Ascending aorta (tissue), 2 donors: ENCODE measurements around the gene MB21D2. TPM values are rescaled to one million over a fixed set of nuclear protein-coding genes. Genes with fewer than 3 reads are reported as not detected.

Experiments used
- DNase-seq, 2 donors: peaks; one replicate each; pipeline ENCODE4 v3.0.0-alpha.2; 2019; ENCODE audit warnings: low spot score in 2 of 2
- H3K27ac ChIP-seq, 2 donors: fragments of 200-600 bp; sonication (generic); one replicate each; pipeline ENCODE4 v1.5.1; 2016 to 2017; ENCODE audit warnings: mild to moderate bottlenecking in 1 of 2
- H3K27me3 ChIP-seq: fragments of 200-600 bp; sonication (generic); one replicate; pipeline ENCODE4 v1.5.1; 2017
- H3K36me3 ChIP-seq, 2 donors: fragments of 200-600 bp; sonication (generic); one replicate each; pipeline ENCODE4 v1.5.1; 2016
- H3K4me1 ChIP-seq, 2 donors: fragments of 200-600 bp; sonication (generic); one replicate each; pipeline ENCODE4 v1.5.1; 2016 to 2017; ENCODE audit warnings: mild to moderate bottlenecking in 1 of 2
- H3K4me3 ChIP-seq, 2 donors: fragments of 200-600 bp; sonication (generic); one replicate each; pipeline ENCODE4 v1.5.1; 2016 to 2017; ENCODE audit warnings: mild to moderate bottlenecking in 1 of 2
- H3K9me3 ChIP-seq, 2 donors: fragments of 200-600 bp; sonication (generic); one replicate each; pipeline ENCODE4 v1.5.1; 2016
- intact Hi-C: fragments of 100-400 bp; cut with DNase I; formaldehyde crosslinking; loops from one replicate; pipeline ENCODE4 v1.15.1; 2023
- total RNA-seq: library from RNA; depleted of rRNA; stranded (reverse); fragments of >200 nt; gene quantifications from one replicate; pipeline ENCODE4 v1.1.0, GENCODE V29; 2016
- TF ChIP-seq, protein P1 (sequence below), 3 experiments: fragments of 200-600 bp in 2 of 3; fragments of 450-650 bp in 1 of 3; sonication (generic) in 2 of 3; IDR thresholded peaks; one replicate each; pipeline ENCODE4 v1.5.1; 2016 to 2019; ENCODE audit warnings: antibody characterized with exemption in 3 of 3, mild to moderate bottlenecking in 1 of 3, moderate library complexity in 1 of 3

MB21D2 gene
- total RNA-seq, 1 donor from 2014 or later, result 0.11 TPM

DNA sequence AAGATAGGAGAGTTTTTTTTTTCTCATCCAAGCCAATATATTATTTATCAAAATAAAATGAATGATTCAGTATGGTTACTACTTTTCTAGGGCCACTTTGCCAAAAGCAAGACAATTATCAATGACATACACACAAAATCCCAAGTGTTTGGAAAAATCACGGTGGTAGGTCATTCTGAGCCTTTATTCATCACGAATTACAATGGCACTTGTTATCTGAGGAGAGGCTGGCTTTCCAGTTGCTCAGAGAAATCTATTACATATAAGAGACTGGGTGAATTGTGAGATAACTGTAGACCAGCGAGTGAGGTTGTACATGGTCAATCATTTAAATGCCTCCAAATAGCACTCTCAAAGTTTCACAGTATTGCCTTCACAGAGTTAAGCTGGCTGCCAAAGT lies 169.9 kb downstream of the MB21D2 start:
- no peak overlapping the region for H3K4me3 ChIP-seq
- no peak for DNase-seq
- H3K27ac ChIP-seq, result no peak overlapping the region
- no peaks in the 10 kb centered on the region for H3K36me3 ChIP-seq
- TF ChIP-seq, protein P1, sequence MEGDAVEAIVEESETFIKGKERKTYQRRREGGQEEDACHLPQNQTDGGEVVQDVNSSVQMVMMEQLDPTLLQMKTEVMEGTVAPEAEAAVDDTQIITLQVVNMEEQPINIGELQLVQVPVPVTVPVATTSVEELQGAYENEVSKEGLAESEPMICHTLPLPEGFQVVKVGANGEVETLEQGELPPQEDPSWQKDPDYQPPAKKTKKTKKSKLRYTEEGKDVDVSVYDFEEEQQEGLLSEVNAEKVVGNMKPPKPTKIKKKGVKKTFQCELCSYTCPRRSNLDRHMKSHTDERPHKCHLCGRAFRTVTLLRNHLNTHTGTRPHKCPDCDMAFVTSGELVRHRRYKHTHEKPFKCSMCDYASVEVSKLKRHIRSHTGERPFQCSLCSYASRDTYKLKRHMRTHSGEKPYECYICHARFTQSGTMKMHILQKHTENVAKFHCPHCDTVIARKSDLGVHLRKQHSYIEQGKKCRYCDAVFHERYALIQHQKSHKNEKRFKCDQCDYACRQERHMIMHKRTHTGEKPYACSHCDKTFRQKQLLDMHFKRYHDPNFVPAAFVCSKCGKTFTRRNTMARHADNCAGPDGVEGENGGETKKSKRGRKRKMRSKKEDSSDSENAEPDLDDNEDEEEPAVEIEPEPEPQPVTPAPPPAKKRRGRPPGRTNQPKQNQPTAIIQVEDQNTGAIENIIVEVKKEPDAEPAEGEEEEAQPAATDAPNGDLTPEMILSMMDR (IDR thresholded peaks at IDR 0.05), result no peak
- H3K27me3 ChIP-seq, result no peaks in the 10 kb centered on the region
- H3K9me3 ChIP-seq, result no peaks in the 10 kb centered on the region
- intact Hi-C loops, result no loop called here
- H3K4me1 ChIP-seq, result no peaks in the 10 kb centered on the region

DNA sequence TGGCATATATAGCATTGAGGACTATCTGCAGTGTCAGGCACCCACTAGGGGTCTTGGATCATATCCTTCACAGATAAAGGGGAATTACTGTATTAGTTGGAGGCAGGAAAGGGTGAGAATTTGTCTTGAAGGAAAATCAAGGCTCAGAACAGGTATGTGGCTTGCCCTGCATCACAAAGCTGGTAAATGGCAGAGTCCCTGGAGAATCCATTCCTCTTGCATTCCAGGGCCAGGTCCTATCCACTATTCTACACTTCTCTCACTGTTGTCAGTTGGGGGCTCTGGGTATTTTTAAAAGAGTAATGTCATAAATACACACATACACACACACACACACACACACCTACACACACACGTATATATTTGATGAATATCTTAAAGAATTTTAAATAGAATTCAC lies 170.5 kb downstream of the MB21D2 start:
- Histone ChIP-seq H3K27ac (no peak overlapping the region), H3K36me3 (no peaks in the 10 kb centered on the region)
- intact Hi-C loops, result no loop called here

More for the DNA sequence above, 170.5 kb downstream of the MB21D2 start:
- Histone ChIP-seq H3K9me3 (no peaks in the 10 kb centered on the region), H3K27me3 (no peaks in the 10 kb centered on the region), H3K4me1 (no peaks in the 10 kb centered on the region), H3K4me3 (no peak overlapping the region)
- no peak for DNase-seq
- TF ChIP-seq, protein P1 (IDR thresholded peaks at IDR 0.05), result no peak

Other genes starting within 250 kb of the MB21D2 start
- 0.43 TPM for gene FGF12, start 190.3 kb downstream of the MB21D2 start, total RNA-seq